ENCODE data around the gene EXOC3L4. TPM values are rescaled to one million over a fixed set of nuclear protein-coding genes. Genes with fewer than 3 reads are reported as not detected.

EXOC3L4 gene
- total RNA-seq, 2 donors from 2014 or later: 0.66 to 1.8 TPM

DNA sequence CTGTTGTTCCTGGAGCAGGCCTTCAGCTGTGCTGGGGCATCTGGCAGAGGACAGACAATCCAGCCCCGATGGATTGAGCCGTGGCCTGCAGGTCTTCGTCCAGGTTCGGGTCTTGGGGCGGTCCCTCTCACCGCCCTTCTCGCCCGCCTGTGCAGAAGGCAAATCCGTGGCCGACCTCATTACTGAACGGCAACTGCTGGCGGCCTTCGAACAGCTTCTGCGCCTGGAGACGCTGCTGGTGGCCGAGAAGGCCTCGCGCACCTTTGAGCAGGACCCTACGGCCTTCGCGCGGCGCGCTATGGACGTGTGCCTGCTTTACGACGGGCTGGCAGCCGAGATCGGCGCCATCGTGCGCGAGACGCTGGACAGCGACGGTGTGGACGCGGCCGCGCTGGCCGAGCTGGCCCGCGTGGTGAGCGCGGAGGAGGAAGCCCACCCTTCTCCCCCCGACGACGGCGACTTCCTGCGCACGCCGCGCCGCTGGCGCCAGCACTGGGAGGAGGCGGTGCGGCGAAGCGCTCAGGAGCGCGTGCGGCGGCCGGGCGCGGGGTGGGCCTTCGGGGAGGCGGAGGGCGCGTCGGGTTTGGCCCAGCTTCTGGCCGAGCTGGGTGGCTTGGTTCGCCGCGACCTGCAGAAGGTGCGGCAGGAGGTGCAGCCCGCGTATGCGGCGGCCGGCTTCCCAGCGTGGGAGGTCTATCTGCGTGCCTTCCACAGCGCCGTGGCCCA is 7.6 kb downstream of the EXOC3L4 start:
- ATAC-seq (no peak), DNase-seq (peak in 1 of 4 donors; percentile 4)
- intact Hi-C loops (cut with DNase I): loop anchor here (10.0 kb wide), 1 partner anchor 193 kb away; no protein-coding TSS in a partner anchor
- H3K4me1 ChIP-seq: peaks cover 37% of the 10 kb centered on the region
- no peaks in the 10 kb centered on the region for H3K9me3 ChIP-seq
- no peak overlapping the region for H3K4me3 ChIP-seq
- TF ChIP-seq CTCF (IDR thresholded peaks at IDR 0.05) (no peak), POLR2A (IDR thresholded peaks at IDR 0.05) (no peak)
- 64 to 86% methylated on average over 43 to 85 of the region's 85 CpGs for WGBS, 2 donors
- H3K27me3 ChIP-seq: no peaks in the 10 kb centered on the region
- H3K27ac ChIP-seq: no peak overlapping the region
- no peaks in the 10 kb centered on the region for H3K36me3 ChIP-seq (replicated peaks in 1 of 2; ENCODE audit: insufficient read depth in 1 of 2, low read depth in 2 of 2)

- Histone ChIP-seq H3K36me3 (replicated peaks in 1 of 2; ENCODE audit: insufficient read depth in 1 of 2, low read depth in 2 of 2) (no peaks in the 10 kb centered on the region), H3K4me3 (no peak overlapping the region), H3K27me3 (no peaks in the 10 kb centered on the region), H3K4me1 (peaks cover 37% of the 10 kb centered on the region), H3K27ac (no peak overlapping the region), H3K9me3 (no peaks in the 10 kb centered on the region)
- intact Hi-C loops (cut with DNase I): loop anchor here (10.0 kb wide), 1 partner anchor 192 kb away; no protein-coding TSS in a partner anchor
- no peak for TF ChIP-seq CTCF (IDR thresholded peaks at IDR 0.05)
- TF ChIP-seq POLR2A (IDR thresholded peaks at IDR 0.05): no peak
- peak in 1 of 4 donors; percentile 16 for DNase-seq
- WGBS, 2 donors: 58 to 84% methylated on average over 13 to 33 of the region's 39 CpGs
- ATAC-seq: no peak
Measured at GRCh38 chr14:103102689-103103260, 8.2 kb downstream of the EXOC3L4 start.

GRCh38 chr14:103103461-103104388 is 9.2 kb downstream of the EXOC3L4 start:
- H3K27ac ChIP-seq: no peak overlapping the region
- H3K4me1 ChIP-seq: peaks cover 43% of the 10 kb centered on the region
- TF ChIP-seq POLR2A (IDR thresholded peaks at IDR 0.05): peak in 1 of 3 donors; percentile 23
- peak in 3 of 7 experiments; percentile 8 to 18 (median 15) for TF ChIP-seq CTCF (IDR thresholded peaks at IDR 0.05)
- H3K4me3 ChIP-seq: no peak overlapping the region
- H3K9me3 ChIP-seq: no peaks in the 10 kb centered on the region
- intact Hi-C loops (cut with DNase I): loop anchor here (10.0 kb wide), 1 partner anchor 191 kb away; no protein-coding TSS in a partner anchor
- no peaks in the 10 kb centered on the region for H3K27me3 ChIP-seq
- WGBS, 2 donors: 8 to 16% methylated on average over 25 to 68 of the region's 68 CpGs
- no peaks in the 10 kb centered on the region for H3K36me3 ChIP-seq (replicated peaks in 1 of 2; ENCODE audit: insufficient read depth in 1 of 2, low read depth in 2 of 2)
- DNase-seq: peak; percentile 45 to 78 (median 72)
- ATAC-seq: peak; percentile 27

- Histone ChIP-seq H3K27me3 (no peaks in the 10 kb centered on the region), H3K27ac (no peak overlapping the region), H3K36me3 (replicated peaks in 1 of 2; ENCODE audit: insufficient read depth in 1 of 2, low read depth in 2 of 2) (no peaks in the 10 kb centered on the region), H3K4me3 (no peak overlapping the region), H3K4me1 (peaks cover 38% of the 10 kb centered on the region), H3K9me3 (no peaks in the 10 kb centered on the region)
- intact Hi-C loops (cut with DNase I): loop anchor here (10.0 kb wide), 1 partner anchor 190 kb away; no protein-coding TSS in a partner anchor
- no peak for TF ChIP-seq POLR2A (IDR thresholded peaks at IDR 0.05)
- TF ChIP-seq CTCF (IDR thresholded peaks at IDR 0.05): no peak
- no peak for DNase-seq
- WGBS, 2 donors: 13% methylated on average over 19 of the region's 20 CpGs; no CpG with 5 or more reads in 1 of the 2 donors
- no peak for ATAC-seq
Measured at GRCh38 chr14:103104389-103104653, 9.8 kb downstream of the EXOC3L4 start.

All from body of pancreas (tissue), 4 donors.